ENCODE results near the gene CCN6. TPM values are rescaled to one million over a fixed set of nuclear protein-coding genes. Genes with fewer than 3 reads are reported as not detected.

Gene CCN6
- total and polyA plus RNA-seq, 10 donors: 0.03 TPM; not detected in 9

DNA sequence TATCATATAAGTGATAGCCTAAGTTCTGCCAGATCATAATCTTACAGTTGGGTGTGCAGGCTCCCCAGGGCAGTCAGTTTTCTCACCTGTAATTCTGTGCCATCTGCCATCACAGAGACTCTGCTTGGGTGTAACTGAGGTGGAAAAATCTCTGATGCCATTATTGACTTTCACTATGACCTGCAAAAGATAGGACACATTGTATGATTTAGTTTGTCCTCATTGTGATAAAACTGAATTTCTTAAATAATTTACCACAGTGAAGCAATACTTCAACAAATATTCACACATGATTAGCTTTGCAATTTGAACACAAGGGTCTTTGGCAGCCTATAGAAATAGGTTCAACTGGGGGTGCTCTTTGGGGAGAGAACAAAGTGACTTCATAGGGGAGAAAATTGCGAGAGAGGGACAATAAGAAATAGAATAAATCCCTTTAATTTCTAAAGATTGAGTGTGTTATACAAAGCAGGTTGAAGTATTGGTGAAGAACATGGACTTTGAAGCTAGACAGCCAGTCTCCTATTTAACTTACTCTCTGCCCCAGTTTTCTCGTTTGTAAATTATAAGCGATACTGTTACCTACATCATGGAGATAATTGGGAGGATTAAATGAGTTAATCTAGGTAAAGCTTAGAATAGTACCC lies 60.8 kb downstream of the CCN6 start:
- no peak overlapping the region for H3K4me3 ChIP-seq
- DNase-seq: no peak
- no peaks in the 10 kb centered on the region for H3K9me3 ChIP-seq
- WGBS, 5 donors: 93 to 98% (median 96%) methylated on average over 3 of the region's 3 CpGs
- H3K36me3 ChIP-seq: no peaks in the 10 kb centered on the region
- no peak overlapping the region for H3K27ac ChIP-seq
- no peaks in the 10 kb centered on the region for H3K27me3 ChIP-seq (replicated peaks in 1 of 7)
- intact Hi-C loops (cut with DNase I; ENCODE audit: low total_unique reads): no loop called here
- TF ChIP-seq POLR2AphosphoS5 (IDR thresholded peaks at IDR 0.05): no peak
- no peak for TF ChIP-seq POLR2A (IDR thresholded peaks at IDR 0.05)
- TF ChIP-seq, protein P1, sequence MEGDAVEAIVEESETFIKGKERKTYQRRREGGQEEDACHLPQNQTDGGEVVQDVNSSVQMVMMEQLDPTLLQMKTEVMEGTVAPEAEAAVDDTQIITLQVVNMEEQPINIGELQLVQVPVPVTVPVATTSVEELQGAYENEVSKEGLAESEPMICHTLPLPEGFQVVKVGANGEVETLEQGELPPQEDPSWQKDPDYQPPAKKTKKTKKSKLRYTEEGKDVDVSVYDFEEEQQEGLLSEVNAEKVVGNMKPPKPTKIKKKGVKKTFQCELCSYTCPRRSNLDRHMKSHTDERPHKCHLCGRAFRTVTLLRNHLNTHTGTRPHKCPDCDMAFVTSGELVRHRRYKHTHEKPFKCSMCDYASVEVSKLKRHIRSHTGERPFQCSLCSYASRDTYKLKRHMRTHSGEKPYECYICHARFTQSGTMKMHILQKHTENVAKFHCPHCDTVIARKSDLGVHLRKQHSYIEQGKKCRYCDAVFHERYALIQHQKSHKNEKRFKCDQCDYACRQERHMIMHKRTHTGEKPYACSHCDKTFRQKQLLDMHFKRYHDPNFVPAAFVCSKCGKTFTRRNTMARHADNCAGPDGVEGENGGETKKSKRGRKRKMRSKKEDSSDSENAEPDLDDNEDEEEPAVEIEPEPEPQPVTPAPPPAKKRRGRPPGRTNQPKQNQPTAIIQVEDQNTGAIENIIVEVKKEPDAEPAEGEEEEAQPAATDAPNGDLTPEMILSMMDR (IDR thresholded peaks at IDR 0.05 in 8 of 11, conservative IDR thresholded peaks at IDR 0.05 in 3 of 11): no peak
- H3K4me1 ChIP-seq: no peaks in the 10 kb centered on the region

DNA sequence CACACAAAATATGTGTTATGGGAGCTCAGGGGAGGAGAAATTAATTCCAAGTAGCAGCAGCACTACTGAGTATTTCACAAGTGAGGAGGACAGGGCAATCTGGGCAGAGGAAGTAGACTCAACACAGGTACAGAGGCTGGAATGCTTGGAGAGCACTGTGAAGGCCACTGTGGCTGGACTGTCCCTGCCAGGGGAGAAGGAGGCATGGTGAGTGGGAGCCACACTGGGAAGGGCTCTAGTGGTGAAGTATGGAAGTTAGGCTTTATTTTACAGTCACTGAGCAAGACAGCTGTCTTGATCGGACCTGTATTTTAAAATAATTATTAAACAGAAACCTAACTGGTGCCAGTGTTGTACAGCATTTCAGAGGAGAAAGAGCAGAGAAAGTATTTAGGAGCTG lies 62.3 kb downstream of the CCN6 start:
- intact Hi-C loops (cut with DNase I; ENCODE audit: low total_unique reads): no loop called here
- Histone ChIP-seq H3K9me3 (no peaks in the 10 kb centered on the region), H3K27me3 (replicated peaks in 1 of 7) (no peaks in the 10 kb centered on the region), H3K27ac (no peak overlapping the region), H3K4me3 (no peak overlapping the region), H3K36me3 (no peaks in the 10 kb centered on the region), H3K4me1 (no peaks in the 10 kb centered on the region)
- TF ChIP-seq, protein P1 (IDR thresholded peaks at IDR 0.05 in 8 of 11, conservative IDR thresholded peaks at IDR 0.05 in 3 of 11): no peak
- TF ChIP-seq POLR2AphosphoS5 (IDR thresholded peaks at IDR 0.05): no peak
- TF ChIP-seq POLR2A (IDR thresholded peaks at IDR 0.05): no peak
- WGBS, 5 donors: 81 to 96% (median 94%) methylated on average over 1 of the region's 1 CpG
- DNase-seq: no peak

DNA sequence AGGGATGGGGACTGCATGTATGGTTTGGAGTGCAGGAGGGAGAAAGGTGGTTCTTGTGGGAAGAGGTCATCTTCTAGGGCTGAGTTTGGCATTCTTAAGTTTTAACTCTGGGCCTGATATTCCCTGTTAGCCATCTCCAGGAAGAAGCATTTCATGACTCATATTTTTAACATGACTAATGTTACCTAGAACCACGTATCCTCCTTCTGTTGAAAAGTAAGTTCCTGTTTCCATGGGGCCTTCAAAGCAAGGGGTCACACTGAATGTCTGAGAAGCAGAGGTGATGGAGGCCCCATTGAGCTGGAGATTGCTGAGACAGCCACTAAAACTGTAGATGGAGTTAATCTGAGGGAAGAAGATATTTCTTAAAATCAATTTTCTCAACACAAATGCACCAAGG lies 63.6 kb downstream of the CCN6 start:
- Histone ChIP-seq H3K4me1 (no peaks in the 10 kb centered on the region), H3K27me3 (replicated peaks in 1 of 7) (no peaks in the 10 kb centered on the region), H3K4me3 (no peak overlapping the region), H3K27ac (no peak overlapping the region), H3K36me3 (no peaks in the 10 kb centered on the region), H3K9me3 (no peaks in the 10 kb centered on the region)
- intact Hi-C loops (cut with DNase I; ENCODE audit: low total_unique reads): no loop called here
- no peak for DNase-seq
- TF ChIP-seq, protein P1 (IDR thresholded peaks at IDR 0.05 in 8 of 11, conservative IDR thresholded peaks at IDR 0.05 in 3 of 11): no peak
- TF ChIP-seq POLR2AphosphoS5 (IDR thresholded peaks at IDR 0.05) (no peak), POLR2A (IDR thresholded peaks at IDR 0.05) (no peak)
- WGBS, 5 donors: 35 to 65% (median 50%) methylated on average over 1 of the region's 1 CpG

DNA sequence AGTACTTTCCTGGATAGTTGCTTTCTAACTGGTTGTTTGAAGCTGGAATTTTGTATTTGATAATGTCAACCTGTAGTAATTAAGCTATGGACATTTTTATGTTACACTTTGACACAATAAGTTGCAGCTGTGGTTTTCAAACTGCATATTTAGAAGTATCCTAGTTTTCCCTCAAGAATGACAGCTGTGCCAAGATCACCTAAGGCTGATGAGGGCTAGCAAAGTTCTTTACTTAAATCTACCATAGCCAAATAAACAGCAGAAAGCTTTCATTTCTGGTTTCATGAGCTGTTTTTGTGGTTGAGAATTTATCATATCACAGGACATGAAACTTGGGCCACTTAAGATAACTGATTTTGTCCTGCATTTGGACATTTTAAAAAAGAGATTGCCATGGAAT lies 64.1 kb downstream of the CCN6 start:
- TF ChIP-seq POLR2AphosphoS5 (IDR thresholded peaks at IDR 0.05) (no peak), POLR2A (IDR thresholded peaks at IDR 0.05) (no peak)
- TF ChIP-seq, protein P1 (IDR thresholded peaks at IDR 0.05 in 8 of 11, conservative IDR thresholded peaks at IDR 0.05 in 3 of 11): no peak
- DNase-seq: no peak
- Histone ChIP-seq H3K36me3 (no peaks in the 10 kb centered on the region), H3K27ac (no peak overlapping the region), H3K4me3 (no peak overlapping the region), H3K27me3 (replicated peaks in 1 of 7) (no peaks in the 10 kb centered on the region), H3K9me3 (no peaks in the 10 kb centered on the region), H3K4me1 (no peaks in the 10 kb centered on the region)
- intact Hi-C loops (cut with DNase I; ENCODE audit: low total_unique reads): no loop called here

Other genes with a start within 250 kb of the CCN6 start
- 100 to 1,000 TPM; 193 to 409 (median 227) TPM for gene FYN, start 180.7 kb upstream of the CCN6 start, total RNA-seq
- gene FYN, start 180.7 kb upstream of the CCN6 start, polyA plus RNA-seq: 10 to 100 TPM; 56.6 to 78.1 (median 65.6) TPM
- 10 to 100 TPM; 12.4 to 35.1 (median 16.8) TPM for gene TUBE1, start 33.4 kb downstream of the CCN6 start, total RNA-seq
- 10 to 100 TPM in 1 of 3 donors, 1 to 10 TPM in 2; 8.8 to 11.0 (median 9.6) TPM for gene TUBE1, start 33.4 kb downstream of the CCN6 start, polyA plus RNA-seq
- 1 to 10 TPM; 1.9 to 7.8 (median 3.6) TPM for gene FAM229B, start 33.5 kb downstream of the CCN6 start, total RNA-seq
- gene FAM229B, start 33.5 kb downstream of the CCN6 start, polyA plus RNA-seq: 1 to 10 TPM; 7.8 to 7.9 (median 7.9) TPM
- gene LAMA4, start 200.5 kb downstream of the CCN6 start, total RNA-seq: 1 to 10 TPM; 1.0 to 3.7 (median 3.0) TPM
- gene LAMA4, start 200.5 kb downstream of the CCN6 start, polyA plus RNA-seq: 1 to 10 TPM in 2 of 3 donors, under 1 TPM in 1; 0.76 to 2.5 (median 2.4) TPM

All from spleen (tissue), 11 donors.